GM08714 (cell line): Measurements from ENCODE around the gene BRIP1.
"Not testable (repeated sequence)": the region's sequence is repeated elsewhere in the genome, so short reads cannot be mapped to it uniquely, and the experiment has no call there.

ENCODE experiments used
- H3K4me3 ChIP-seq: fragments of 200-500 bp; sonication (Bioruptor generic); 2 replicates; pipeline ENCODE4 v1.5.1; 2014; ENCODE audit warnings: mild to moderate bottlenecking, low read length, inconsistent platforms
- ZNF274 ChIP-seq: IDR thresholded peaks from 2 replicates; pipeline ENCODE4 v1.6.1; 2012; ENCODE audit warnings: mild to moderate bottlenecking, low read depth, low read length

The BRIP1 gene

DNA sequence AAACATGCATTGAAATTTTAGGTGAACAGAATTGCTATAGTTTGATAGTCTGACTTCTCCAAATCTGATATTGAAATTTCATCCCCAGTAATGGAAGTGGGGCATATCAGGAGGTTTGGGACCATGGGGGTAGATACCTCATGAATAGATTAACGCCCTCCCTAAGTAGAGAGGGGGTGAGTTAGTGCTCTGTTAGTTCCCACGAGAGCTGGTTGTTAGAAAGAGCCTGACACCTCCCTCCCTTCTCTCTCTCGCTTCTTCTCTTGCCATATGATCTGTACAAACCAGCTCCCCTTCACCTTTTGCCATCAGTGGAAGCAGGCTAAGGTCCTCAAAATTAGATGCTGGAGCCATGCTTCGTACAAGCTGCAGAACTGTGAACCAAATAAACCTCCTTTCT lies 78.8 kb downstream of the BRIP1 start:
- no peak for TF ChIP-seq ZNF274
- no peak overlapping the region for H3K4me3 ChIP-seq

- TF ChIP-seq ZNF274, result no peak
- H3K4me3 ChIP-seq, result no peak overlapping the region
Measured at GRCh38 chr17:61783556-61784304, 79.6 kb downstream of the BRIP1 start.

DNA sequence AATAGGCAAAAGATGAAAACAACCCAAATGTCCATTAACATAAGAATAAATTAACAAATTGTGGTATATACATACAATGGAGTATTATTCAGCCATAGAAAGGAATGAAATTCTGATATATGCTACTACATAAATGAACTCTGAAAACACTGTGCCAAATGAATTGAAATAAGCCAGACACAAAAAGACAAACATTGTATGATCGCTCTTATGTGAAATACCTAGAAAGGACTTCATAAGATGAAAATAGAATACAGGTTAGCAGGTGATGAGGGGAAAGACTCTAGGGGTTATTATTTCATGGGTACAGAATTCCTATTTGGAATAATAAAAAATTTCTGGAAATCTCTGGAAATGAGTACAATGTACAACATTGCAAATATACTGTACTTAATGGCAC lies 80.2 kb downstream of the BRIP1 start:
- no peak overlapping the region for H3K4me3 ChIP-seq
- no peak for TF ChIP-seq ZNF274

DNA sequence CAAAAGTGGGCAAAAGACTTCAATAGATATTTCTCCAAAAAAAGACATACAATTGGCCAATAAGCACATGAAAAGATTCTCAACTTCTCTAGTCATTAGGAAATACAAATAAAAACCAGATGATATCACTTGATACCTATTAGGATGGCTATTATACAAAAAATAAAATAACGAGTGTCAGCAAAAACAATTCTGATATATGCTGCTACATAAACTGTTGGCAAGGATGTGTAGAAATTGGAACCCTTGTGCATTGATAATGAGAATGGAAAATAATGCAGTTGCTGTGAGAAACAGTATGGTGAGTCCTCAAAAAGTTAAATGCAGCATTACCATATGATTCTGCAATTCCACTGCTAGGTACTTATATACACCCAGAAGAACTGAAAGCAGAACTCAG lies 80.6 kb downstream of the BRIP1 start:
- no peak for TF ChIP-seq ZNF274
- H3K4me3 ChIP-seq, result no peak overlapping the region

DNA sequence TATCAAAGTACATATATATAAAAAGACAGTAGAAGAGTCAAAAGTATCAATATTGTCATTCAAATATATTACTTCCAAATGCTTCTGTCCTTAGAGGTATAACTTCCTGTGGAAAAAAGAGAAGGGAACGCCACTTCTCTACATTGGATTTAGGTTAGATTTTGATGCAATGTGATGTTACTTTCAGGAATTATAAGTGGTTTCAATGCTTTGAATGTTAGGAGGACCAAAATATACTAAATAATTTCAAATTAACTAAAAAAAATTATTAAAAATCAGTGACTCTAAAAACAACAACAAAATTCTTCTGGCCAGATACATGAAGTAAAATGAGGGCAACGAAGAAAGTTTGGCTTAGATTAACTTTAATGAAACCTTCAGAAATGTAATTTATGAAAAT lies 88.0 kb downstream of the BRIP1 start:
- TF ChIP-seq ZNF274, result no peak

DNA sequence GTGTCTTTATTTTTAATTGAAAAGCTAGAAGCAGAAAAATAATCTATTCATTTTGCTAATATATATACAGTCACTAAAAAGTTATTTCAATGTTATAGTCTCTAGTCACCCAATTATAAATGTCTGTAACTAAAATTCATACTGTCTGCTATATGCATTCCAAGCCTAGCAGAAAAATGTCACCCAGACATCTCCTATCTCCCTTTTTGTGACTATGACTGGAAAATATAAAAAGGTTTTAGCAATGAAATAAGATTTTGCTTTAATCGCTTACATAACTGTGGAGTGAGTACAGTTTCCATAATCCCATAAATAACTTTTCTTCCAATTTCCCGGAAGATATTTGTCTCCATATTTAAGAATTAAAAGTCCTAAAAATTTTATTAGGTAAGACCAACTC lies 88.6 kb downstream of the BRIP1 start:
- no peak for TF ChIP-seq ZNF274
- no peak overlapping the region for H3K4me3 ChIP-seq

More for the DNA sequence above, 88.0 kb downstream of the BRIP1 start:
- H3K4me3 ChIP-seq, result no peak overlapping the region

GRCh38 chr17:61774087-61774486 lies 89.2 kb downstream of the BRIP1 start:
- not testable (repeated sequence) for H3K4me3 ChIP-seq

GRCh38 chr17:61770752-61771533 lies 92.4 kb downstream of the BRIP1 start:
- no peak for TF ChIP-seq ZNF274
- H3K4me3 ChIP-seq, result no peak overlapping the region

- no peak overlapping the region for H3K4me3 ChIP-seq
- TF ChIP-seq ZNF274, result no peak
Measured at GRCh38 chr17:61770043-61770442, 93.3 kb downstream of the BRIP1 start.

- no peak overlapping the region for H3K4me3 ChIP-seq
- no peak for TF ChIP-seq ZNF274
Measured at GRCh38 chr17:61768405-61768804, 94.9 kb downstream of the BRIP1 start.

DNA sequence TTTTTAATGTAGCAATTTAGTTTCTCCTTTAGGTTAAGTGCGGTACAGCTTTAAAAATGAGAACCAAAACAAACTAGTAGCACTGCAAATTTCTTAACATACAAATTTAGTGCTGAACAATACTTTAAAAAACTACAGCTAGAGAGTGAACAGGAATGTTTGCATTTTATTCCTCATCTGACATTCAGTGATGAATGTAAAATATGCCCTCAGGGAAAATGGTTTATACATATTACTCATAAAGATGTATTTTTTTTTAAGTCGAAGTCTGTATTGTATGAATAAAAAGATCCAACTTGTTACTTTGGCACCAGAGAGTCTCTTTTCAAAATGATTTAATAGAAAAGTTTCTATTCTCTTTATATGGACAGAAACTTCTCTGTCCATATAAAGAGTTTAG lies 96.8 kb downstream of the BRIP1 start:
- no peak overlapping the region for H3K4me3 ChIP-seq
- TF ChIP-seq ZNF274, result no peak

DNA sequence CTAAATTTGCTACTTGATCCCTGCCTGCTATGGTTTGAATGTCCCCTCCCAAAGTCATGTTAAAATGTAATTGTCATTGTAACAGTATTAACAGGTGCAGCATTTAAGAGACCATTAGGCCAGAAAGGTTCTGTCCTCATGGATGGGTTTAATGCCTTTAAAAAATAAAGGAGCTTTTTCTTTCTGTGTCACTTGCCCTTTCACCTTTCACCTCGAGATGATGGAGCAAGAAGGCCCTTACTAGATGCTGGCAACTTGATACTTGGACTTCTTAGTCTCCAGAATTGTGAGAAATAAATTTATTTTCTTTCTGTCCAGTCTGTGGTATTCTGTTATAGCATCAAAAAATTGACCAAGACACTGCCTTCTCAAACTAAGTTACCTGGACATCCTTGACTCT lies 98.5 kb downstream of the BRIP1 start:
- TF ChIP-seq ZNF274, result no peak
- no peak overlapping the region for H3K4me3 ChIP-seq

- no peak for TF ChIP-seq ZNF274
- no peak overlapping the region for H3K4me3 ChIP-seq
Measured at GRCh38 chr17:61761827-61762226, 101.5 kb downstream of the BRIP1 start.

DNA sequence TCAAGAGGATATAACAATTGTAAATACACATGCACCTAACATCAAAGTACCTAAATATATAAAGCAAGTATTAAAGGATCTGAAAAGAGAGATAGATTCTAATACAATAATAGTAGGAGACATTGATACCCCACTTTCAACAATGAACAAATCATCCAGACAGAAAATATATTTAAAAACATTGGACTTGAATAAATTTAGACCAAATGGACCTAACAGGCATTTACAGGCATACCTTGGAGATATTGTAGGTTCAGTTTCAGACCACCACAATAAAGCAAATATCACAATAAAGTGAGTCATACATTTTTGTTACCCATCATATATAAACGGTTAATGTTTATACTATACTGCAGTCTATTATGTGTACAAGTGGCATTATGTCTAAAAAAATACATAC lies 104.0 kb downstream of the BRIP1 start:
- no peak overlapping the region for H3K4me3 ChIP-seq
- TF ChIP-seq ZNF274, result no peak

DNA sequence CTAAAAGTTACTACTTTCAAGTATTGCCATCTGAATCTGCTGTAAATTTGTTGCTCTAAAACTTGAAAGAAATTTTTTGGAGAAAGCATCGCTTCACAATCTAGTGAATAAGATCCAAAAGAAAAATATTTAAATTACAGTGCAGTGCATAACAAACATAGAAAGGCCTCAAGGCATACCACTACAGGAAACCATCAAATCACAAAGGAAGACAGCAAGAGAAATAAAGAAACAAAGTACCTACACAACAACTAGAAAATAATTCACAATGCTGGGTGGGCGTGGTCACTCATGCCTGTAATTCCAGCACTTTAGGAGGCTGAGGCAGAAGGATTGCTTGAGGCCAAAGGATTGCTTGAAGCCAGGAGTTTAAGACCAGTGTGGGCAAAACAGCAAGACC lies 104.9 kb downstream of the BRIP1 start:
- no peak for TF ChIP-seq ZNF274
- no peak overlapping the region for H3K4me3 ChIP-seq
